Fibroblast of mammary gland (primary cell): ENCODE measurements around the gene PPP1R16B.

Experiments used
- DNase-seq: peaks from one replicate; pipeline ENCODE4 v3.0.0-alpha.2; 2010; ENCODE audit warnings: low read depth
- H3K4me3 ChIP-seq: 2 replicates; pipeline ENCODE4 v1.5.1; 2011; ENCODE audit warnings: low read depth, mild to moderate bottlenecking, low read length, moderate library complexity; ENCODE audit not compliant: control insufficient read depth
- CTCF ChIP-seq: conservative IDR thresholded peaks from 2 replicates; pipeline ENCODE4 v1.5.1; 2011; ENCODE audit warnings: low read depth, low read length, inconsistent platforms; ENCODE audit not compliant: control insufficient read depth, insufficient read depth

The PPP1R16B gene

GRCh38 chr20:38945012-38945411, 139.5 kb downstream of the PPP1R16B start:
- TF ChIP-seq CTCF, result no peak
- DNase-seq, result no peak
- H3K4me3 ChIP-seq, result no peak overlapping the region

GRCh38 chr20:38946836-38947235, 141.3 kb downstream of the PPP1R16B start:
- no peak for TF ChIP-seq CTCF
- DNase-seq, result no peak
- no peak overlapping the region for H3K4me3 ChIP-seq

- no peak overlapping the region for H3K4me3 ChIP-seq
- no peak for TF ChIP-seq CTCF
- DNase-seq, result no peak
These were observed 142.4 kb downstream of the PPP1R16B start for GRCh38 chr20:38947931-38948362.

- TF ChIP-seq CTCF, result no peak
- no peak for DNase-seq
- H3K4me3 ChIP-seq, result no peak overlapping the region
These were observed 144.8 kb downstream of the PPP1R16B start for GRCh38 chr20:38950254-38950653.

GRCh38 chr20:38951611-38952010, 146.1 kb downstream of the PPP1R16B start:
- DNase-seq, result no peak
- no peak overlapping the region for H3K4me3 ChIP-seq
- TF ChIP-seq CTCF, result no peak

- DNase-seq, result no peak
- no peak for TF ChIP-seq CTCF
- H3K4me3 ChIP-seq, result no peak overlapping the region
These were observed 146.7 kb downstream of the PPP1R16B start for GRCh38 chr20:38952153-38952552.
